Neural progenitor cell (in vitro differentiated cells): ENCODE data around the gene CD33. TPM values are rescaled to one million over a fixed set of nuclear protein-coding genes. Genes with fewer than 3 reads are reported as not detected.

Source experiments
- DNase-seq: peaks from one replicate; pipeline ENCODE4 v3.0.0-alpha.2; 2016; ENCODE audit warnings: low spot score
- H2AFZ ChIP-seq: fragments of 200-600 bp; sonication (generic); replicated peaks from 2 replicates; pipeline ENCODE4 v1.6.1; 2016; ENCODE audit warnings: antibody characterized with exemption
- H3F3A ChIP-seq: fragments of 200-600 bp; sonication (generic); 2 replicates; pipeline ENCODE4 v1.6.1; 2016; ENCODE audit warnings: antibody characterized with exemption, low read depth
- H3K27ac ChIP-seq: fragments of 200-600 bp; sonication (generic); 2 replicates; pipeline ENCODE4 v1.5.1; 2016; ENCODE audit warnings: mild to moderate bottlenecking
- H3K27me3 ChIP-seq: fragments of 200-600 bp; sonication (generic); 2 replicates; pipeline ENCODE4 v1.6.1; 2016; ENCODE audit warnings: mild to moderate bottlenecking, moderate library complexity
- H3K36me3 ChIP-seq: fragments of 200-600 bp; sonication (generic); 2 replicates; pipeline ENCODE4 v1.5.1; 2016
- H3K4me1 ChIP-seq: fragments of 200-600 bp; sonication (generic); 2 replicates; pipeline ENCODE4 v1.6.1; 2016; ENCODE audit warnings: mixed run types
- H3K4me2 ChIP-seq: fragments of 200-600 bp; sonication (generic); 2 replicates; pipeline ENCODE4 v1.6.1; 2016
- H3K4me3 ChIP-seq: fragments of 200-600 bp; sonication (generic); 2 replicates; pipeline ENCODE4 v1.5.1; 2016
- H3K79me2 ChIP-seq: fragments of 200-600 bp; sonication (generic); 2 replicates; pipeline ENCODE4 v1.6.1; 2016; ENCODE audit warnings: low read depth
- H3K9ac ChIP-seq: fragments of 200-600 bp; sonication (generic); 2 replicates; pipeline ENCODE4 v1.6.1; 2016
- H3K9me3 ChIP-seq: fragments of 200-600 bp; sonication (generic); 2 replicates; pipeline ENCODE4 v1.5.1; 2016; ENCODE audit warnings: low read depth
- H4K20me1 ChIP-seq: fragments of 200-600 bp; sonication (generic); 2 replicates; pipeline ENCODE4 v1.6.1; 2016; ENCODE audit warnings: low read depth
- H3K27ac Mint-ChIP-seq: 3 replicates; pipeline ENCODE4 v1.8.0; 2021; ENCODE audit warnings: mixed read lengths
- H3K27me3 Mint-ChIP-seq: 2 replicates; pipeline ENCODE4 v1.8.0; 2022; ENCODE audit warnings: low read depth, mild to moderate bottlenecking, inconsistent platforms, moderate library complexity, mixed read lengths; ENCODE audit not compliant: insufficient read depth
- H3K36me3 Mint-ChIP-seq: 3 replicates; pipeline ENCODE4 v1.8.0; 2021; ENCODE audit warnings: mixed read lengths
- H3K4me1 Mint-ChIP-seq: 3 replicates; pipeline ENCODE4 v1.8.0; 2021; ENCODE audit warnings: mixed read lengths
- H3K4me3 Mint-ChIP-seq: 3 replicates; pipeline ENCODE4 v1.8.0; 2021; ENCODE audit warnings: mild to moderate bottlenecking, moderate library complexity, mixed read lengths
- H3K9me3 Mint-ChIP-seq: 3 replicates; pipeline ENCODE4 v1.8.0; 2020; ENCODE audit warnings: mixed read lengths
- CTCF ChIP-seq: fragments of 200-600 bp; sonication (generic); IDR thresholded peaks from 2 replicates; pipeline ENCODE4 v1.5.1; 2017; ENCODE audit warnings: antibody characterized with exemption, mild to moderate bottlenecking
- EZH2 ChIP-seq: fragments of 200-600 bp; sonication (generic); IDR thresholded peaks from 2 replicates; pipeline ENCODE4 v1.6.1; 2017; ENCODE audit warnings: antibody characterized with exemption, mild to moderate bottlenecking, moderate library complexity
- EZH2phosphoT487 ChIP-seq: fragments of 200-600 bp; sonication (generic); IDR thresholded peaks from 2 replicates; pipeline ENCODE4 v1.6.1; 2017; ENCODE audit warnings: antibody characterized with exemption
- microRNA-seq: library from miRNA; unstranded; fragments of <30 nt; microRNA quantifications from one replicate; pipeline ENCODE4, GENCODE V29; 2016
- small RNA-seq: library from RNA; depleted of rRNA; stranded (forward); fragments of <200 nt; gene quantifications from one replicate; pipeline ENCODE3, GENCODE V24; 2015
- total RNA-seq: library from RNA; depleted of rRNA; stranded (reverse); fragments of >200 nt; gene quantifications from 2 replicates; pipeline ENCODE4 v1.2.3, GENCODE V29; 2015; ENCODE audit warnings: low replicate concordance

CD33 gene
- total RNA-seq, 1 donor from 2014 or later, result not detected

GRCh38 chr19:51282335-51282734 is 57.5 kb downstream of the CD33 start:
- H3K4me3 ChIP-seq, result no peak overlapping the region
- no peak overlapping the region for H3K4me2 ChIP-seq
- H2AFZ ChIP-seq, result no peak overlapping the region
- H3K9ac ChIP-seq, result no peak overlapping the region
- no peak overlapping the region for H3K27ac ChIP-seq
- no peaks in the 10 kb centered on the region for H3K4me1 ChIP-seq
- no peak overlapping the region for H3K27ac Mint-ChIP-seq
- no peaks in the 10 kb centered on the region for H3K36me3 ChIP-seq
- no peaks in the 10 kb centered on the region for H3K79me2 ChIP-seq
- no peaks in the 10 kb centered on the region for H4K20me1 ChIP-seq
- no peaks in the 10 kb centered on the region for H3K9me3 Mint-ChIP-seq
- TF ChIP-seq CTCF (no peak), EZH2phosphoT487 (no peak), EZH2 (no peak)
- H3F3A ChIP-seq, result no peaks in the 10 kb centered on the region
- H3K4me3 Mint-ChIP-seq, result no peak overlapping the region
- no peaks in the 10 kb centered on the region for H3K27me3 ChIP-seq
- H3K27me3 Mint-ChIP-seq, result peaks cover 6% of the 10 kb centered on the region
- no peaks in the 10 kb centered on the region for H3K36me3 Mint-ChIP-seq
- no peak for DNase-seq
- no peaks in the 10 kb centered on the region for H3K4me1 Mint-ChIP-seq
- no peaks in the 10 kb centered on the region for H3K9me3 ChIP-seq

- no peak overlapping the region for H3K4me2 ChIP-seq
- no peak overlapping the region for H2AFZ ChIP-seq
- Mint-ChIP-seq H3K4me1 (no peaks in the 10 kb centered on the region), H3K36me3 (no peaks in the 10 kb centered on the region), H3K4me3 (no peak overlapping the region), H3K27me3 (peaks cover 6% of the 10 kb centered on the region), H3K27ac (no peak overlapping the region), H3K9me3 (no peaks in the 10 kb centered on the region)
- no peaks in the 10 kb centered on the region for H3K4me1 ChIP-seq
- no peaks in the 10 kb centered on the region for H3K27me3 ChIP-seq
- no peak for DNase-seq
- no peaks in the 10 kb centered on the region for H3K36me3 ChIP-seq
- no peaks in the 10 kb centered on the region for H4K20me1 ChIP-seq
- no peaks in the 10 kb centered on the region for H3K79me2 ChIP-seq
- no peak overlapping the region for H3K9ac ChIP-seq
- no peaks in the 10 kb centered on the region for H3F3A ChIP-seq
- no peak overlapping the region for H3K4me3 ChIP-seq
- no peak overlapping the region for H3K27ac ChIP-seq
- no peak for TF ChIP-seq CTCF
- no peak for TF ChIP-seq EZH2
- TF ChIP-seq EZH2phosphoT487, result no peak
- no peaks in the 10 kb centered on the region for H3K9me3 ChIP-seq
Measured at GRCh38 chr19:51285682-51286081, 60.8 kb downstream of the CD33 start.

Small RNAs within 50 kb of the gene (microRNA-seq; reads per million reads assigned to microRNA genes)
- not detected for gene MIR8074

Small RNAs within 50 kb of the gene (small RNA-seq; reads per million reads assigned to genes)
- gene MIR8074, result not detected

Other genes starting within 250 kb of the CD33 start
- gene KLK7, start 241.2 kb upstream of the CD33 start, total RNA-seq, result 0.28 and 0.36 TPM in 2 replicates
- gene KLK8, start 223.5 kb upstream of the CD33 start, total RNA-seq, result 0.46 TPM in 1 of 2 replicates, not detected in the other
- gene KLK10, start 205.4 kb upstream of the CD33 start, total RNA-seq, result 1.9 TPM in 1 of 2 replicates, not detected in the other
- gene KLK11, start 198.5 kb upstream of the CD33 start, total RNA-seq, result not detected in 2 replicates
- gene KLK12, start 190.1 kb upstream of the CD33 start, total RNA-seq, result not detected in 2 replicates
- gene KLK13, start 160.0 kb upstream of the CD33 start, total RNA-seq, result not detected in 2 replicates
- gene KLK14, start 142.2 kb upstream of the CD33 start, total RNA-seq, result not detected in 2 replicates
- 0.24 and 5.6 TPM in 2 replicates for gene CTU1, start 116.7 kb upstream of the CD33 start, total RNA-seq
- gene SIGLEC9, start 100.2 kb upstream of the CD33 start, total RNA-seq, result not detected in 2 replicates
- not detected in 2 replicates for gene SIGLEC7, start 82.8 kb upstream of the CD33 start, total RNA-seq
- gene SIGLECL1, start 26.0 kb downstream of the CD33 start, total RNA-seq, result not detected in 2 replicates
- gene IGLON5, start 86.6 kb downstream of the CD33 start, total RNA-seq, result 5.4 and 15.8 TPM in 2 replicates
- 2.7 and 6.0 TPM in 2 replicates for gene VSIG10L, start 117.1 kb downstream of the CD33 start, total RNA-seq
- gene ETFB, start 141.3 kb downstream of the CD33 start, total RNA-seq, result 27.0 and 38.9 TPM in 2 replicates
- not detected in 2 replicates for gene CLDND2, start 143.9 kb downstream of the CD33 start, total RNA-seq
- gene NKG7, start 147.6 kb downstream of the CD33 start, total RNA-seq, result not detected in 2 replicates
- 0.26 and 3.2 TPM in 2 replicates for gene LIM2, start 162.9 kb downstream of the CD33 start, total RNA-seq
- 0.37 TPM in 1 of 2 replicates, not detected in the other for gene C19orf84, start 165.5 kb downstream of the CD33 start, total RNA-seq
- not detected in 2 replicates for gene SIGLEC10, start 192.6 kb downstream of the CD33 start, total RNA-seq
- not detected in 2 replicates for gene SIGLEC8, start 233.4 kb downstream of the CD33 start, total RNA-seq